ENCODE results near the gene HDAC4. TPM values are rescaled to one million over a fixed set of nuclear protein-coding genes. Genes with fewer than 3 reads are reported as not detected.

Gene HDAC4
- total RNA-seq, 4 donors from 2014 or later, result 51.4 to 107 (median 70.8) TPM

DNA sequence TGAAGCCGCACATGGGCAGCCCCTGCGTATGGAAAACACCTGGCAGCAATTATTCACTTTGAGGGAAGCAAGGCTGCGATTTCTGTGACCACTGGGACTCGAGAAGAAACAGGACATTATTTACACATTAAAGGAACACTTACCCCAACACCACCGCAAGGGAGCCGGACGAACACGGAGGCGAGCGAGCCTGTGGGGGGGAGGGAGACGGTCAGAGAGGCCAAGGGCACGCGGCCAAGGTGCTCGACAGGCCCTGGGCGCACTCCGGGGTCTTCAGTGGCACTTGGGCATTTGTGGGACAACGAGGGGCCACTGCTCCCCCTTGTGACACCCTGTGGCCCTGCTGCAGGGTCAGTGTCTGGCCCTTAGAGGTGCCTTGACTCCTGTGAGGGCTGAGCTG is 306.0 kb downstream of the HDAC4 start:
- 96% methylated on average over 14 of the region's 17 CpGs for WGBS
- DNase-seq (ENCODE audit: low spot score in 2 of 2), result no peak
- Histone ChIP-seq H3K36me3 (peaks cover 49% of the 10 kb centered on the region), H3K27ac (no peak overlapping the region), H3K4me3 (no peak overlapping the region), H3K4me1 (no peaks in the 10 kb centered on the region), H3K9me3 (no peaks in the 10 kb centered on the region), H3K27me3 (no peaks in the 10 kb centered on the region)
- no peak for TF ChIP-seq POLR2AphosphoS5 (IDR thresholded peaks at IDR 0.05)
- no peak for TF ChIP-seq EP300 (IDR thresholded peaks at IDR 0.05)
- no peak for TF ChIP-seq POLR2A (IDR thresholded peaks at IDR 0.05)
- no peak for TF ChIP-seq CTCF (IDR thresholded peaks at IDR 0.05)

DNA sequence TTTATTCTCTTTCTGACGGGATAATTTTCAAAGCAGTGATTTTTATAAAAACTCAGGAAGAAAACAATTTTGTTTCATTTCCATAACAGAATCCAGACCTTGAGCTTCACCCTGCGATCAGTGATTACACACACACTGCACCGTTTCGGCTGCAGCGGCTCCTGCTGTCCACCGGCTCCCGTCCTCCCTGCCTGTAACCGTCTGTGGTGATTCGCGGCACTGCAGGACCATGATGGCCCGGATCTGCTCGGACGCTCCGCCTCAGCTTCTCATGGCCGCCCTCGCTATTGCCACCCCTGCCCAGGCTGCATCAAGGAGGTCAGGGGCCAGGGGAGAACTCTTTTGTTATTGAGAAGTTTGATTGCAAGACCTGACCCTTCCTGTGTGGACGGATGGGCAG is 306.9 kb downstream of the HDAC4 start:
- 91% methylated on average over 17 of the region's 17 CpGs for WGBS
- peaks cover 47% of the 10 kb centered on the region for H3K36me3 ChIP-seq
- no peaks in the 10 kb centered on the region for H3K27me3 ChIP-seq
- H3K4me1 ChIP-seq, result no peaks in the 10 kb centered on the region
- H3K9me3 ChIP-seq, result no peaks in the 10 kb centered on the region
- no peak for DNase-seq (ENCODE audit: low spot score in 2 of 2)
- H3K4me3 ChIP-seq, result no peak overlapping the region
- H3K27ac ChIP-seq, result no peak overlapping the region
- TF ChIP-seq POLR2A (IDR thresholded peaks at IDR 0.05) (no peak), POLR2AphosphoS5 (IDR thresholded peaks at IDR 0.05) (no peak), CTCF (IDR thresholded peaks at IDR 0.05) (no peak), EP300 (IDR thresholded peaks at IDR 0.05) (no peak)

DNA sequence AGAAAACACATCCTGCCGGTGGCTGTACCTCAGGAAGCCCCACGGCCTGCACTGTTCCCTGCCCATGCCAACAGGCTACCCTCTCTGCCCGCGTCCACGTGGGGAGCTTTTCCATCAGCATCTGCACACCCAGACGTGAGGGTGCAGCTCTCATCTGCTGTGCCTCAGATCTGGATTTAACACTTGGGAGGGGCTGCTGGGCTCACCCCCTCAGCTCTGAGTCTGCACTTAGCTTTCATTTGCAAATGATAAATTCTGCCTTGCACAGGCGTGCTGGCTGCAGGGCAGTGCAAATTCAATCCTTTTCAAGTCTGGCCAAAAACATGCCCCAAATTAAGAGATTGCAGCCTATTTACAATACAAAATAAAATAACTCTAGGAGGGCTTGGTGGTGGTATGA is 307.3 kb downstream of the HDAC4 start:
- no peak overlapping the region for H3K4me3 ChIP-seq
- TF ChIP-seq CTCF (IDR thresholded peaks at IDR 0.05) (no peak), POLR2AphosphoS5 (IDR thresholded peaks at IDR 0.05) (no peak), EP300 (IDR thresholded peaks at IDR 0.05) (no peak), POLR2A (IDR thresholded peaks at IDR 0.05) (no peak)
- H3K27me3 ChIP-seq, result no peaks in the 10 kb centered on the region
- peaks cover 47% of the 10 kb centered on the region for H3K36me3 ChIP-seq
- no peaks in the 10 kb centered on the region for H3K9me3 ChIP-seq
- no peaks in the 10 kb centered on the region for H3K4me1 ChIP-seq
- WGBS, result 79% methylated on average over 7 of the region's 7 CpGs
- H3K27ac ChIP-seq, result no peak overlapping the region
- DNase-seq (ENCODE audit: low spot score in 2 of 2), result no peak

DNA sequence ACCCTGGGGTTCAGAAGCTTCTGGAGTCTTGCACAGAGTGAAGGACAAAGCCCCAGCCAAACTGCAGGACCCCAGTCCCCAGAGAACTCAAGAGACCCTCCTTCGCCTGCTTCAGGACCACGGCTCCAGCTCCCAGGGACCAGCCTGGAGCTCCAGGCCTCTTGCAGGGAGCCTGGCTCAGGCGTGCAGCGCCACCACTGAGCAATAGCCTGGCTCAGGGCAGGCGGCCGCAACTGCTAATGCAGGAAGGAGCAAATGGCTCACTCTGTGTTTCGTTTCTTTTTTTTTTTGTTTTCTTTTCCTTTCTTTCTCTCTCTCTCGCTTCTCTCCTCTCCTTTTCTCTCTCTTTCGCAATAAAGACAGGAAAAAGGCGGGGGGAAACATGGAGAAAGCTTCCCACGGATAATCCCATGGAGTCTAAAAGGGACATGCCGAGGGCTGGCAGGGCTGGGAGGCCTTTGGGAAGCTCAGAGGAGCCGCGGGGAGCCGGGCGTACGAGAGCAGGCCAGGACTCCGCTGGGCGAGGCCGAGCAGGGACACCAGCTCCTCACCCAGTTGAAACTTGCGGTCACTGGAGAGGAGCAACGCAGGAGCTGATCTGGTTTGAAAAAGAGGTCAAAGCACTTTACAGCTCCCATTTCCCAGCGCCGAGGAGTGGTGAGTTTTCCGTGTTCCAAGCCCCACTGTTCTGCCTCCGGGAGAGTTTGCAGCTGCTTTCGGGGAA is 308.1 kb downstream of the HDAC4 start:
- Histone ChIP-seq H3K9me3 (no peaks in the 10 kb centered on the region), H3K4me1 (no peaks in the 10 kb centered on the region), H3K4me3 (no peak overlapping the region), H3K27me3 (no peaks in the 10 kb centered on the region), H3K27ac (no peak overlapping the region), H3K36me3 (peaks cover 49% of the 10 kb centered on the region)
- TF ChIP-seq EP300 (IDR thresholded peaks at IDR 0.05), result no peak
- no peak for TF ChIP-seq CTCF (IDR thresholded peaks at IDR 0.05)
- TF ChIP-seq POLR2AphosphoS5 (IDR thresholded peaks at IDR 0.05), result no peak
- TF ChIP-seq POLR2A (IDR thresholded peaks at IDR 0.05), result no peak
- 78% methylated on average over 23 of the region's 27 CpGs for WGBS
- no peak for DNase-seq (ENCODE audit: low spot score in 2 of 2)

DNA sequence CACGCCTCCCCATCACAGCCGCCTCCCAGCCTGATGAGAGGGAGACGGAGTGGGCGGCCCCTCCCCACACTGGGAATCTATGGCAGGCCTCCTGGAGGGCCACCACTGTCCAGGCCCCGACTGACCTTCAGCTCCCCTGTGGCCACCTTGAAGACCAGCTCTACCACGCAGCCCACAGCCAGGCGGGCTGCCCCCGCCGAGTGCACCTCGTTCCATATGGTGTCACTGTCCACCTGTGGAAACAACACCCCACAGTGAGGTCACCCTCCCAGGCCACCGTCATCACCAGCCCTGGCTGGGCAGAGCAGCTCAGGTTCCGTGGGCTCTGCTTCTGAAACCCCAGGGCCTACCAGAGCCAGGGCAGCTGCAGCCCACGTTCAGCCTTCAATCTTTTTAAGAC is 310.9 kb downstream of the HDAC4 start:
- DNase-seq (ENCODE audit: low spot score in 2 of 2), result no peak
- Histone ChIP-seq H3K4me3 (no peak overlapping the region), H3K4me1 (peaks cover 9% of the 10 kb centered on the region), H3K36me3 (peaks cover 52% of the 10 kb centered on the region), H3K27me3 (no peaks in the 10 kb centered on the region), H3K27ac (no peak overlapping the region), H3K9me3 (no peaks in the 10 kb centered on the region)
- WGBS, result 85% methylated on average over 10 of the region's 13 CpGs
- TF ChIP-seq EP300 (IDR thresholded peaks at IDR 0.05), result no peak
- no peak for TF ChIP-seq POLR2A (IDR thresholded peaks at IDR 0.05)
- no peak for TF ChIP-seq CTCF (IDR thresholded peaks at IDR 0.05)
- TF ChIP-seq POLR2AphosphoS5 (IDR thresholded peaks at IDR 0.05), result no peak
